Bronchial epithelial cell (primary cell): Measurements from ENCODE around the gene SLC25A52. TPM values are rescaled to one million over a fixed set of nuclear protein-coding genes. Genes with fewer than 3 reads are reported as not detected.
"Not testable (repeated sequence)": the region's sequence is repeated elsewhere in the genome, so short reads cannot be mapped to it uniquely, and the experiment has no call there.

Source experiments
- DNase-seq: peaks from one replicate; pipeline ENCODE4 v3.0.0-alpha.2; 2010; ENCODE audit warnings: low read depth
- FAIRE-seq: peaks from 2 replicates; lab custom pipeline; 2011; peaks lifted over from hg19 to GRCh38; lab: Jason Lieb, UNC
- H3K27me3 ChIP-seq: 2 replicates; pipeline ENCODE4 v1.5.1; 2011; ENCODE audit warnings: low read length; ENCODE audit not compliant: control insufficient read depth, insufficient read depth
- H3K36me3 ChIP-seq: 2 replicates; pipeline ENCODE4 v1.5.1; 2011; ENCODE audit warnings: low read length; ENCODE audit not compliant: control insufficient read depth, insufficient read depth
- H3K4me3 ChIP-seq: 2 replicates; pipeline ENCODE4 v1.5.1; 2011; ENCODE audit warnings: mild to moderate bottlenecking, low read depth, low read length, control low read depth
- total RNA-seq: library from RNA; depleted of rRNA; stranded (reverse); fragments of >200 nt; gene quantifications from 2 replicates; pipeline ENCODE4 v1.2.1, GENCODE V29; 2014
- TF ChIP-seq, protein P1 (sequence below): IDR thresholded peaks from 2 replicates; pipeline ENCODE4 v1.5.1; 2011; ENCODE audit warnings: mild to moderate bottlenecking, moderate library complexity, low read length, control low read depth, inconsistent platforms; ENCODE audit not compliant: insufficient read depth, severe bottlenecking

The SLC25A52 gene
- total RNA-seq, result under 0.01 and 0.26 TPM in 2 replicates

DNA sequence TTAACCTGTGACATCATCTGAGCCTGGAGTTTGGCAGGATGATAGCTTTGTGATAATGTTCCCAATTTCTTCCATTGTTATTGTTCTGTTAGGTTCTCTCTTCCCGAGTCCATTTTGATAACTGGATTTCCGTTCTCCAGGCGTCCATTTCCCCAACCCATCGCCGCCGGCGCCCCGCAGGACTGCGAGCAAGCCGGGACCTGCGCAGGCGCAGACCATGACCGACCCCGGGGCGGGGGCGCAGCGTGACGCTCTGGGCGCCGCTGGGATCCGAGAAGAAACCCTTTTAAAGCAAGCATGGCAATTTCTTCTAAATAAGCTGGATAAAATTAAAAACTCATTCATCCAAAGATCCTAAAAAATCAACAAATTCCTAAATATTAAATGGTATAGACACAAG is at the start of gene SLC25A52:
Gene SLC25A52, minus strand, starts transcription at position 186 of the 400 bp plus-strand sequence. CDS start 219 bp downstream, outside the sequence.
- Histone ChIP-seq H3K36me3 (no peaks in the 10 kb centered on the region), H3K4me3 (no peak within 1 kb of the TSS), H3K27me3 (peaks cover 2% of the 10 kb centered on the region)
- no peak for DNase-seq
- FAIRE-seq, result no peak
- TF ChIP-seq, protein P1, sequence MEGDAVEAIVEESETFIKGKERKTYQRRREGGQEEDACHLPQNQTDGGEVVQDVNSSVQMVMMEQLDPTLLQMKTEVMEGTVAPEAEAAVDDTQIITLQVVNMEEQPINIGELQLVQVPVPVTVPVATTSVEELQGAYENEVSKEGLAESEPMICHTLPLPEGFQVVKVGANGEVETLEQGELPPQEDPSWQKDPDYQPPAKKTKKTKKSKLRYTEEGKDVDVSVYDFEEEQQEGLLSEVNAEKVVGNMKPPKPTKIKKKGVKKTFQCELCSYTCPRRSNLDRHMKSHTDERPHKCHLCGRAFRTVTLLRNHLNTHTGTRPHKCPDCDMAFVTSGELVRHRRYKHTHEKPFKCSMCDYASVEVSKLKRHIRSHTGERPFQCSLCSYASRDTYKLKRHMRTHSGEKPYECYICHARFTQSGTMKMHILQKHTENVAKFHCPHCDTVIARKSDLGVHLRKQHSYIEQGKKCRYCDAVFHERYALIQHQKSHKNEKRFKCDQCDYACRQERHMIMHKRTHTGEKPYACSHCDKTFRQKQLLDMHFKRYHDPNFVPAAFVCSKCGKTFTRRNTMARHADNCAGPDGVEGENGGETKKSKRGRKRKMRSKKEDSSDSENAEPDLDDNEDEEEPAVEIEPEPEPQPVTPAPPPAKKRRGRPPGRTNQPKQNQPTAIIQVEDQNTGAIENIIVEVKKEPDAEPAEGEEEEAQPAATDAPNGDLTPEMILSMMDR, result no peak

DNA sequence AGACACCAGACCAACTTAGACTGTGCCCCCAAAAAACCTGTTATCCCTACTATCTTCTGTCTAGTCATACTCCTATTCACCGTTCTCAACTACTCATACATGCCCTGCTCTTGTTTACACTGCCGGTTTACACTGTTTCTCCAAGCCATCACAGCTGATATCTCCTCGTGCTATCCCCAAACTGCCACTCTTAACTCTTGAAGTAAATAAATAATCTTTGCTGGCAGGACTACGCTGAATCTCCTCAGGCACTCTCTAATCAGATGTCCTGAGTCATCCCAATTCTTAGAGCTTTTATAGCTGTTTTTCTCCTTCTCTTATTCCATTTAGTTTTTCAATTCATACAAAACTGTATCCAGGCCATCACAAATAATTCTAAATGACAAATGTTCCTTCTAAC is 48.4 kb upstream of the SLC25A52 start:
- FAIRE-seq, H3K27me3 ChIP-seq, H3K36me3 ChIP-seq, H3K4me3 ChIP-seq, DNase-seq: not testable (repeated sequence)

GRCh38 chr18:31801078-31801477 is 40.4 kb upstream of the SLC25A52 start:
- peak; percentile 61 for DNase-seq
- TF ChIP-seq, protein P1, result peak; percentile 20
- Histone ChIP-seq H3K4me3 (no peak overlapping the region), H3K36me3 (no peaks in the 10 kb centered on the region), H3K27me3 (no peaks in the 10 kb centered on the region)
- no peak for FAIRE-seq

GRCh38 chr18:31799257-31799656 is 38.6 kb upstream of the SLC25A52 start:
- H3K36me3 ChIP-seq, H3K27me3 ChIP-seq, DNase-seq, H3K4me3 ChIP-seq, FAIRE-seq: not testable (repeated sequence)

DNA sequence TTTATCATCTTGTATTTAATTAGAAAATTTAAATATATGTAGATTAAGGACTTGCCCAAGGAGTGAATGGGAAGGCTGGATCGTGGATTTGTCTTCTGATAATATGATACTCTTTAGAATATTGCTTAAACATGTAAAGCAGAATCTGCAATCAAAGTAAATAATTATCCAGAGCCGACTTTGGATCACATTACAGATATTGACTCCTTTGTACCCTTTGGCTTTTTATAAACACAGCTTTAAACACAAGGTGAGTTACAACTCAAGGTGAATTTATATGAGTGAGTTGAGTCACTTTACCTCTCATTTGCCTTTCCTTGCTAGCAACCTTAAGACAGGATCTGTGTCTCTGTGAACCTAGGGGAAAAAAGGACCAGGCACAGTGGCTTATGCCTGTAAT is 37.7 kb upstream of the SLC25A52 start:
- Histone ChIP-seq H3K27me3 (no peaks in the 10 kb centered on the region), H3K4me3 (no peak overlapping the region), H3K36me3 (no peaks in the 10 kb centered on the region)
- FAIRE-seq, result no peak
- peak; percentile 76 for DNase-seq
- TF ChIP-seq, protein P1, result no peak

DNA sequence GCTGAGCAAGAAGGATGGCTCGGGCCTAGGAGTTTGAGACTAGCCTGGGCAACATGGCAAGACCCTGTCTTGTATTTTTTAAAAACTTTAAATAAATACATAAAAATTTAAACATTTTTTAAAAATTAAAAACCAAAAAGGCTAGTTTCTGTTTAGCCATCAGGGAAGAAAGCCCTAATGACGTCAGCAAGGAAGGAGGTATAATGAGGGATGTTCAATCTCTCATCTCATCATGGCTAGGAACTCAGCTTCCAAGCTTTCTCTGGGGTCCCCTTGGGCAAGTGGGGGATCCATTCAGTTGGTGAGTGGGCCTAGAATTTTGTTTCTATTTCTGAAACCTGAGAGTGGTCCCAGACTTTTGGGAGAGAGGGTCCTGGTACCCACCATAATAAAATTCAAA is 35.1 kb upstream of the SLC25A52 start:
- Histone ChIP-seq H3K27me3 (no peaks in the 10 kb centered on the region), H3K4me3 (no peak overlapping the region)
- no peak for FAIRE-seq

DNA sequence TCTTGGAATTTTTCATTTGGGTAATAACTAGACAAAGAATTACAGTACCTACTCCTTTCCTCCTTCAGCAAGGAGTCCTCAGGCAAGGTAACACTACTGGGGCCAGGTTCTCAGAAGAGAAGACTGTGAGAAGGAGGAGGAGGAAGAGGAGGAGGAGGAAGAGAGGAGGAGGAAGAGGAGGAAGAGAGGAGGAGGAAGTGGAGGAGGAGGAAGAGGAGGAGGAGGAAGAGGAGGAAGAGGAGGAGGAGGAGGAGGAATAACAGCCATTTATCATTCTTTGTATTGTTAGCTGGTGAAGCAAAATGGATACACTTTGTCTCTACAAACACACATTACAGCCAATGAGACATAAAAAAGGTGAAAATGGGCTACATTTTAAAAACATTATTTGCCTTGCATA is 32.9 kb upstream of the SLC25A52 start:
- DNase-seq, result no peak
- no peaks in the 10 kb centered on the region for H3K27me3 ChIP-seq
- FAIRE-seq, result no peak
- TF ChIP-seq, protein P1, result no peak
- no peaks in the 10 kb centered on the region for H3K36me3 ChIP-seq
- H3K4me3 ChIP-seq, result no peak overlapping the region

More for the DNA sequence above, 35.1 kb upstream of the SLC25A52 start:
- no peaks in the 10 kb centered on the region for H3K36me3 ChIP-seq
- TF ChIP-seq, protein P1, result no peak
- no peak for DNase-seq
